WTC11 (cell line): ENCODE measurements around the gene A1BG. TPM values are rescaled to one million over a fixed set of nuclear protein-coding genes. Genes with fewer than 3 reads are reported as not detected.
A peak's percentile ranks its signal among the peaks of the same experiment; 100 is the strongest.
"Not testable (repeated sequence)": the region's sequence is repeated elsewhere in the genome, so short reads cannot be mapped to it uniquely, and the experiment has no call there.

ENCODE experiments used
- ATAC-seq: fragments of 200-7000 bp; cut with Tn5 transposase; 2 replicates; pipeline ENCODE4 v1.10.0; 2021; ENCODE audit warnings: mild to moderate bottlenecking, moderate library complexity
- CTCF ChIA-PET: fragments of 300-600 bp; sonication (Branson Sonifier 250); formaldehyde crosslinking; loops from one replicate; lab custom pipeline; 2021; ENCODE audit warnings: antibody characterized with exemption; lab: Charles Lee
- POLR2A ChIA-PET: fragments of 350-600 bp; sonication (Branson Sonifier 250); formaldehyde crosslinking; loops from one replicate; lab custom pipeline; 2021; ENCODE audit warnings: antibody characterized with exemption; lab: Charles Lee
- DNase-seq: peaks from one replicate; pipeline ENCODE4 v3.0.0; 2021; ENCODE audit warnings: low spot score
- H3K27ac Mint-ChIP-seq: 2 replicates; pipeline ENCODE4 v1.8.0; 2021; ENCODE audit warnings: mixed read lengths
- H3K27me3 Mint-ChIP-seq: 2 replicates; pipeline ENCODE4 v1.8.0; 2021; ENCODE audit warnings: low read depth, mild to moderate bottlenecking, moderate library complexity, mixed read lengths
- H3K36me3 Mint-ChIP-seq: 2 replicates; pipeline ENCODE4 v1.8.0; 2021; ENCODE audit warnings: mixed read lengths
- H3K4me1 Mint-ChIP-seq: 2 replicates; pipeline ENCODE4 v1.8.0; 2022; ENCODE audit warnings: mixed read lengths
- H3K4me3 Mint-ChIP-seq: 2 replicates; pipeline ENCODE4 v1.8.0; 2021; ENCODE audit warnings: mild to moderate bottlenecking, moderate library complexity, mixed read lengths
- H3K9me3 Mint-ChIP-seq: 2 replicates; pipeline ENCODE4 v1.8.0; 2021; ENCODE audit warnings: mixed read lengths
- AFF4 ChIP-seq: sonication (generic); formaldehyde crosslinking; IDR thresholded peaks from 2 replicates; pipeline ENCODE4 v1.8.1; 2023; ENCODE audit warnings: mild to moderate bottlenecking, missing genetic modification reagents, borderline replicate concordance
- ARID4B ChIP-seq: sonication (generic); formaldehyde crosslinking; IDR thresholded peaks from 2 replicates; pipeline ENCODE4 v1.8.0; 2023; ENCODE audit warnings: missing genetic modification reagents, mild to moderate bottlenecking, borderline replicate concordance
- CREB1 ChIP-seq: sonication (generic); formaldehyde crosslinking; IDR thresholded peaks from 2 replicates; pipeline ENCODE4 v1.8.0; 2023; ENCODE audit warnings: mild to moderate bottlenecking, missing genetic modification reagents
- GABPB1 ChIP-seq: sonication (generic); formaldehyde crosslinking; IDR thresholded peaks from 2 replicates; pipeline ENCODE4 v1.8.1; 2023; ENCODE audit warnings: mild to moderate bottlenecking, missing genetic modification reagents
- HMGXB4 ChIP-seq: sonication (generic); formaldehyde crosslinking; IDR thresholded peaks from 2 replicates; pipeline ENCODE4 v1.8.1; 2023; ENCODE audit warnings: mild to moderate bottlenecking, moderate library complexity, missing genetic modification reagents
- IRF2 ChIP-seq: sonication (generic); formaldehyde crosslinking; IDR thresholded peaks from 2 replicates; pipeline ENCODE4 v1.8.0; 2022; ENCODE audit warnings: low read depth, missing genetic modification reagents, borderline replicate concordance
- KAT7 ChIP-seq: sonication (generic); formaldehyde crosslinking; IDR thresholded peaks from 2 replicates; pipeline ENCODE4 v1.8.1; 2023; ENCODE audit warnings: missing genetic modification reagents, mild to moderate bottlenecking, borderline replicate concordance
- MLX ChIP-seq: sonication (generic); formaldehyde crosslinking; IDR thresholded peaks from 2 replicates; pipeline ENCODE4 v1.8.1; 2023; ENCODE audit warnings: mild to moderate bottlenecking, missing genetic modification reagents, moderate library complexity
- MXD4 ChIP-seq: fragments of 250-450 bp; sonication (Bioruptor Pico); IDR thresholded peaks from 2 replicates; pipeline ENCODE4 v1.8.0; 2021; ENCODE audit warnings: mild to moderate bottlenecking, moderate library complexity, borderline replicate concordance
- NFYB ChIP-seq: sonication (generic); formaldehyde crosslinking; conservative IDR thresholded peaks from 2 replicates; pipeline ENCODE4 v1.8.0; 2022; ENCODE audit warnings: low read depth, missing genetic modification reagents
- NR3C1 ChIP-seq: sonication (generic); formaldehyde crosslinking; conservative IDR thresholded peaks from 2 replicates; pipeline ENCODE4 v1.8.1; 2023; ENCODE audit warnings: low read depth, mild to moderate bottlenecking, missing genetic modification reagents
- OVOL2 ChIP-seq: fragments of 250-450 bp; sonication (Bioruptor Pico); IDR thresholded peaks from 2 replicates; pipeline ENCODE4 v1.9.0; 2021; ENCODE audit warnings: mild to moderate bottlenecking, borderline replicate concordance
- RORB ChIP-seq: fragments of 250-450 bp; sonication (Bioruptor Pico); IDR thresholded peaks from 2 replicates; pipeline ENCODE4 v1.9.0; 2021; ENCODE audit warnings: mild to moderate bottlenecking
- TCF7 ChIP-seq: sonication (generic); formaldehyde crosslinking; IDR thresholded peaks from 2 replicates; pipeline ENCODE4 v1.8.0; 2022; ENCODE audit warnings: mild to moderate bottlenecking, low read depth, missing genetic modification reagents, moderate library complexity
- ZNF232 ChIP-seq: sonication (generic); formaldehyde crosslinking; IDR thresholded peaks from 2 replicates; pipeline ENCODE4 v1.8.0; 2022; ENCODE audit warnings: mild to moderate bottlenecking, missing genetic modification reagents
- ZNF396 ChIP-seq: fragments of 250-450 bp; sonication (Bioruptor Pico); IDR thresholded peaks from 2 replicates; pipeline ENCODE4 v1.8.0; 2021; ENCODE audit warnings: mild to moderate bottlenecking, moderate library complexity, borderline replicate concordance
- ZNF425 ChIP-seq: fragments of 250-450 bp; sonication (Bioruptor Pico); conservative IDR thresholded peaks from 2 replicates; pipeline ENCODE4 v1.9.0; 2021; ENCODE audit warnings: mild to moderate bottlenecking
- total RNA-seq: library from RNA; stranded (reverse); gene quantifications from 3 replicates; pipeline ENCODE4 v1.2.3, GENCODE V29; 2021

A1BG gene
- total RNA-seq, 1 experiment from 2014 or later, result 24.3 TPM

- TF ChIP-seq AFF4 (CRISPR knock-in tag) (no peak), KAT7 (CRISPR knock-in tag) (no peak), GABPB1 (no peak)
These were observed 3.1 kb downstream of the A1BG start (continued) for GRCh38 chr19:58350001-58350861.

- Mint-ChIP-seq H3K36me3 (no peaks in the 10 kb centered on the region), H3K9me3 (no peaks in the 10 kb centered on the region), H3K27me3 (peaks cover 51% of the 10 kb centered on the region), H3K27ac (peak overlapping the region; percentile 19; the same call in 1 of the 2 replicates), H3K4me1 (peaks cover 3% of the 10 kb centered on the region; the same call in 1 of the 2 replicates), H3K4me3 (no peak overlapping the region)
- ChIA-PET CTCF (interaction anchor here (1.5 kb wide), 1 partner anchor 11 kb away, joined by 6 read pairs; no protein-coding TSS in a partner anchor), POLR2A (no interaction called here)
- ATAC-seq (no peak), DNase-seq (no peak)
- TF ChIP-seq HMGXB4 (CRISPR knock-in tag), result no peak
- TF ChIP-seq ZNF425, result no peak
- no peak for TF ChIP-seq ZNF232 (CRISPR knock-in tag)
- TF ChIP-seq OVOL2 (CRISPR knock-in tag), result no peak
- TF ChIP-seq RORB, result no peak
- TF ChIP-seq NFYB (CRISPR knock-in tag), result no peak
- TF ChIP-seq MXD4 (CRISPR knock-in tag), result no peak
- TF ChIP-seq CREB1, result no peak
- no peak for TF ChIP-seq TCF7 (CRISPR knock-in tag)
- no peak for TF ChIP-seq IRF2 (CRISPR knock-in tag)
- no peak for TF ChIP-seq ZNF396 (CRISPR knock-in tag)
- no peak for TF ChIP-seq MLX (CRISPR knock-in tag)
- TF ChIP-seq ARID4B (CRISPR knock-in tag), result no peak
- no peak for TF ChIP-seq NR3C1 (CRISPR knock-in tag)
These were observed 3.7 kb downstream of the A1BG start for GRCh38 chr19:58349590-58349989.

- not testable (repeated sequence) for DNase-seq, ATAC-seq, H3K4me1 Mint-ChIP-seq, H3K9me3 Mint-ChIP-seq, H3K27ac Mint-ChIP-seq, H3K36me3 Mint-ChIP-seq
- Mint-ChIP-seq H3K27me3 (peaks cover 54% of the 10 kb centered on the region), H3K4me3 (peak overlapping the region; percentile 93)
- ChIA-PET CTCF (interaction anchor here (0.7 to 3.2 kb wide), 7 partner anchors 9 to 166 kb away, joined by 3 to 22 read pairs (median 7); partner anchors contain the start of genes ZNF497 and ZNF8), POLR2A (interaction anchor here (2.9 kb wide), 1 partner anchor 15 kb away, joined by 25 read pairs; the partner anchor contains the start of gene ZNF497)
These were observed 5.2 kb downstream of the A1BG start for GRCh38 chr19:58348080-58348479.
